OCI-LY7 (cell line): ENCODE data around the gene GNAQ. TPM values are rescaled to one million over a fixed set of nuclear protein-coding genes. Genes with fewer than 3 reads are reported as not detected.

Experiments used
- BruUV-seq: library from RNA; stranded (reverse); fragments of 400-500 nt; replicated peaks from 2 replicates; lab custom pipeline; 2021; lab: Mats Ljungman, UMichigan
- CTCF ChIA-PET: fragments of 300-600 bp; sonication (Branson Sonifier 250); formaldehyde crosslinking; loops from one replicate; lab custom pipeline; 2022; ENCODE audit warnings: antibody characterized with exemption; ENCODE audit not compliant: unreplicated experiment; lab: Charles Lee
- POLR2A ChIA-PET: fragments of 300-600 bp; sonication (Branson Sonifier 250); formaldehyde crosslinking; loops from one replicate; lab custom pipeline; 2022; ENCODE audit warnings: antibody characterized with exemption; lab: Charles Lee
- DNase-seq: peaks from one replicate; pipeline ENCODE4 v3.0.0-alpha.2; 2015; ENCODE audit warnings: low spot score
- H2AFZ ChIP-seq: fragments of 200-600 bp; sonication (generic), shearing (Covaris generic); 2 replicates; pipeline ENCODE4 v1.6.1; 2014; ENCODE audit warnings: mild to moderate bottlenecking, antibody characterized with exemption, low read length, moderate library complexity
- H3K27ac ChIP-seq: fragments of 200-600 bp; sonication (generic); 2 replicates; pipeline ENCODE4 v1.5.1; 2014; ENCODE audit warnings: mixed run types, low read depth, mild to moderate bottlenecking, moderate library complexity, low read length, inconsistent platforms; ENCODE audit not compliant: poor library complexity, severe bottlenecking
- H3K36me3 ChIP-seq: fragments of 200-600 bp; sonication (generic); 2 replicates; pipeline ENCODE4 v1.6.1; 2014; ENCODE audit warnings: mild to moderate bottlenecking, antibody characterized with exemption, low read length, moderate library complexity, mixed read lengths; ENCODE audit not compliant: insufficient read depth
- H3K4me1 ChIP-seq: fragments of 200-600 bp; sonication (generic); 2 replicates; pipeline ENCODE4 v1.5.1; 2014; ENCODE audit warnings: mild to moderate bottlenecking, low read length; ENCODE audit not compliant: insufficient read depth, poor library complexity, severe bottlenecking
- H3K4me2 ChIP-seq: fragments of 200-600 bp; sonication (generic); 2 replicates; pipeline ENCODE4 v1.6.1; 2014; ENCODE audit warnings: mild to moderate bottlenecking, low read length
- H3K4me3 ChIP-seq: fragments of 200-600 bp; sonication (generic); 2 replicates; pipeline ENCODE4 v1.5.1; 2014; ENCODE audit warnings: mild to moderate bottlenecking, low read depth, low read length; ENCODE audit not compliant: poor library complexity, severe bottlenecking
- H3K79me2 ChIP-seq: fragments of 200-600 bp; sonication (generic); 2 replicates; pipeline ENCODE4 v1.6.1; 2016; ENCODE audit warnings: low read depth, mild to moderate bottlenecking, low read length, moderate library complexity, mixed read lengths; ENCODE audit not compliant: insufficient read depth
- H3K9me2 ChIP-seq: fragments of 200-600 bp; sonication (generic); 2 replicates; pipeline ENCODE4 v1.6.1; 2016; ENCODE audit warnings: mild to moderate bottlenecking, low read length, mixed read lengths; ENCODE audit not compliant: insufficient read depth
- H3K9me3 ChIP-seq: fragments of 200-600 bp; sonication (generic); 2 replicates; pipeline ENCODE4 v1.6.1; 2014; ENCODE audit warnings: mild to moderate bottlenecking, mixed run types, low read length, mixed read lengths
- H4K20me1 ChIP-seq: fragments of 200-600 bp; sonication (generic); 2 replicates; pipeline ENCODE4 v1.6.1; 2014; ENCODE audit warnings: mild to moderate bottlenecking, antibody characterized with exemption, low read length, moderate library complexity, mixed read lengths; ENCODE audit not compliant: insufficient read depth
- CTCF ChIP-seq: fragments of 200-600 bp; sonication (generic); conservative IDR thresholded peaks from 2 replicates; pipeline ENCODE4 v1.5.1; 2014; ENCODE audit warnings: mild to moderate bottlenecking, antibody characterized with exemption, low read length, moderate library complexity, mixed read lengths
- EZH2phosphoT487 ChIP-seq: fragments of 200-600 bp; sonication (generic); IDR thresholded peaks from 2 replicates; pipeline ENCODE4 v1.6.1; 2018; ENCODE audit warnings: low read depth, borderline replicate concordance, mild to moderate bottlenecking, mixed run types, antibody characterized with exemption, low read length, moderate library complexity, mixed read lengths
- intact Hi-C: fragments of 100-400 bp; cut with micrococcal nuclease; formaldehyde crosslinking; loops from one replicate; pipeline ENCODE4 v1.10.0; 2022; ENCODE audit not compliant: unreplicated experiment
- total RNA-seq, 2 experiments: library from RNA; depleted of rRNA in 1 of 2; stranded (reverse); fragments of >200 nt in 1 of 2; shearing (Covaris generic) in 1 of 2; gene quantifications; 2 replicates each; pipeline ENCODE4 v1.2.3, GENCODE V29; 2014 to 2022

Gene GNAQ
- total RNA-seq, 2 experiments from 2014 or later = not detected

DNA sequence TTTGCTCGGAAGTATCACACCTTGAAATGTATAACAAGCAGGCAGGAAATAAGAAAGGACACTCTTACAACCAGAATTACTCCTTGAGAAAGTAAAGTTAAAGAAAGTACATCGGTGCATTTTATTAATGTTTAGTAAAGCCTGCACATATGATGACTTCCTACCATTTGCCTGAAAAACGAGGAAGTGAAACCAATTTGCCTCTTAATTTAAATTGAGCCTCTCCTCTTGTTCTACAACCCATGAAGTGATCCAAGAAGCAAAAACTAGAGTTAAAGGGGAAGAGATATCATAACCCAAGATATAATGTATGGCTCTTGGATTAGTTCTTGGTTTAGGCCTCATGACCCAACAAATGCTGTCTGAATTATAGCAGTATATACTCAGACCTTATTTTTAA lies 95.6 kb downstream of the GNAQ start:
- CTCF ChIA-PET = no interaction called here
- intact Hi-C loops = no loop called here
- no peak for TF ChIP-seq CTCF
- no peak for TF ChIP-seq EZH2phosphoT487
- no peaks in the 10 kb centered on the region for H3K9me2 ChIP-seq
- H3K36me3 ChIP-seq = no peaks in the 10 kb centered on the region
- POLR2A ChIA-PET = no interaction called here
- no peaks in the 10 kb centered on the region for H3K9me3 ChIP-seq
- DNase-seq = peak; percentile 59
- BruUV-seq = no TSS peak
- H3K4me2 ChIP-seq = peak overlapping the region; percentile 36
- no peaks in the 10 kb centered on the region for H3K79me2 ChIP-seq
- H3K4me3 ChIP-seq = no peak overlapping the region
- peaks cover 11% of the 10 kb centered on the region for H3K4me1 ChIP-seq
- no peak overlapping the region for H3K27ac ChIP-seq
- H2AFZ ChIP-seq = no peak overlapping the region; the same call in 1 of the 2 replicates
- no peaks in the 10 kb centered on the region for H4K20me1 ChIP-seq

DNA sequence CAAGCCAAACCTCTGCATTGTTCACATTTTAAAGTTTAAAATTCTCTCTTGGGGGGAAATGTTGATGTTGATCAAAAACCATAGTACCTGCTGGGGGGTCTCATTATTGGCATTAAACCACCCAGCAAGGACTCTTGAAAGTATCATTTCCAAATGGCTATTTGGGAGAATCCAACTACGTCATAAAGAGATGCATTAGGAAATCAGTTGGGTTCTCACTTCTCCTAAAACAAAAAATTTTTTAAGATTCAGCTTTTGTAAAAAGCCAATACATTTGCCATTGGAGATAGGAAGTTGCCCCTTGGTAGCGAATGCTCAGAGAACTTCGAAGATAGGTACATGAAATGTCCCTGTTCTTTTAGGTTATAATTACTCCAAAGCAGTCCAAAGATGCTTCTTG lies 96.4 kb downstream of the GNAQ start:
- Histone ChIP-seq H3K9me3 (no peaks in the 10 kb centered on the region), H3K79me2 (no peaks in the 10 kb centered on the region), H3K4me2 (no peak overlapping the region), H3K27ac (no peak overlapping the region), H3K4me3 (no peak overlapping the region), H3K36me3 (no peaks in the 10 kb centered on the region), H3K9me2 (no peaks in the 10 kb centered on the region), H3K4me1 (peaks cover 11% of the 10 kb centered on the region), H4K20me1 (no peaks in the 10 kb centered on the region), H2AFZ (no peak overlapping the region)
- CTCF ChIA-PET = no interaction called here
- no TSS peak for BruUV-seq
- intact Hi-C loops = no loop called here
- TF ChIP-seq EZH2phosphoT487 = no peak
- TF ChIP-seq CTCF = no peak
- no peak for DNase-seq
- POLR2A ChIA-PET = no interaction called here

DNA sequence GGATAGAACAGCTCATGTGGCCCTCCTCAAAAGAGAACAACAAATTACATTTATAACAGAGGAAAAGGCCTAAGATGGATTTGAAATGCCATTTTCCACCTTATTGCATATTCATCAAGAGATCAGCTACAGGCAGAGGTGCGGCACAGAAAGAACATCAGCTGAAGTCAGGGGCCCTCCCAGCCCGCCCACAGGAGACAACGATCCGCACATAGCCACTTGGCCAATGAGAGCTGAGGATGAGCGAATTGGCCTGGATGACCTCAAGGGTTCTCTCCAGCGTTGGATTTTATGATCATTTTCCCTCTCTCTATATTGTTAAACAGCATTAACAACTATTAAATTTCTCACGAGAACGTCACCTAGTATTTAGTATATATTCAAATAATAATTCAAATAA lies 97.6 kb downstream of the GNAQ start:
- no peaks in the 10 kb centered on the region for H3K79me2 ChIP-seq

More for the DNA sequence above, 97.6 kb downstream of the GNAQ start:
- no TSS peak for BruUV-seq
- Histone ChIP-seq H3K4me3 (no peak overlapping the region), H3K9me3 (no peaks in the 10 kb centered on the region), H3K36me3 (no peaks in the 10 kb centered on the region), H3K9me2 (no peaks in the 10 kb centered on the region), H2AFZ (no peak overlapping the region), H4K20me1 (no peaks in the 10 kb centered on the region), H3K4me2 (no peak overlapping the region), H3K4me1 (peaks cover 11% of the 10 kb centered on the region), H3K27ac (no peak overlapping the region)
- intact Hi-C loops = no loop called here
- ChIA-PET POLR2A (no interaction called here), CTCF (no interaction called here)
- no peak for DNase-seq
- no peak for TF ChIP-seq EZH2phosphoT487
- no peak for TF ChIP-seq CTCF
